Neural progenitor cell (in vitro differentiated cells): ENCODE data around the gene AUH.

Experiments
- CTCF ChIP-seq: fragments of 200-600 bp; sonication (generic); IDR thresholded peaks from 2 replicates; pipeline ENCODE4 v1.5.1; 2017; ENCODE audit warnings: antibody characterized with exemption, mild to moderate bottlenecking
- EZH2 ChIP-seq: fragments of 200-600 bp; sonication (generic); IDR thresholded peaks from 2 replicates; pipeline ENCODE4 v1.6.1; 2017; ENCODE audit warnings: antibody characterized with exemption, mild to moderate bottlenecking, moderate library complexity
- EZH2phosphoT487 ChIP-seq: fragments of 200-600 bp; sonication (generic); IDR thresholded peaks from 2 replicates; pipeline ENCODE4 v1.6.1; 2017; ENCODE audit warnings: antibody characterized with exemption

- TF ChIP-seq CTCF (no peak), EZH2 (no peak), EZH2phosphoT487 (no peak)
Observed at GRCh38 chr9:91333551-91333950, 28.2 kb downstream of the AUH start.
